ENCODE results near the gene VIPR2.
"Not testable (repeated sequence)": the region's sequence is repeated elsewhere in the genome, so short reads cannot be mapped to it uniquely, and the experiment has no call there.

The VIPR2 gene

GRCh38 chr7:159102681-159103381 is 41.8 kb downstream of the VIPR2 start:
- no peak for DNase-seq

DNA sequence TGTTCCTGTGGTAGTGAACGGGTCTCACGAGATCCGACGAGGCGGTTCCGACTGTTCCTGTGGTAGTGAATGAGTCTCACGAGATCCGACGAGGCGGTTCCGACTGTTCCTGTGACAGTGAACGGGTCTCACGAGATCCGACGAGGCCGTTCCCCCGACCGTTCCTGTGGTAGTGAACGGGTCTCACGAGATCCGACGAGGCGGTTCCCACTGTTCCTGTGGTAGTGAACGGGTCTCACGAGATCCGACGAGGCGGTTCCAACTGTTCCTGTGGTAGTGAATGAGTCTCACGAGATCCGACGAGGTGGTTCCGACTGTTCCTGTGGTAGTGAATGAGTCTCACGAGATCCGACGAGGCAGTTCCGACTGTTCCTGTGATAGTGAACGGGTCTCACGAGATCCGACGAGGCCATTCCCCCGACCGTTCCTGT is 43.0 kb downstream of the VIPR2 start:
- DNase-seq: not testable (repeated sequence)

GRCh38 chr7:159101083-159101395 is 43.6 kb downstream of the VIPR2 start:
- DNase-seq: not testable (repeated sequence)

- DNase-seq: not testable (repeated sequence)
Observed at GRCh38 chr7:159100281-159101082, 44.2 kb downstream of the VIPR2 start.

- DNase-seq: no peak
Observed at GRCh38 chr7:159099711-159100231, 44.9 kb downstream of the VIPR2 start.

DNA sequence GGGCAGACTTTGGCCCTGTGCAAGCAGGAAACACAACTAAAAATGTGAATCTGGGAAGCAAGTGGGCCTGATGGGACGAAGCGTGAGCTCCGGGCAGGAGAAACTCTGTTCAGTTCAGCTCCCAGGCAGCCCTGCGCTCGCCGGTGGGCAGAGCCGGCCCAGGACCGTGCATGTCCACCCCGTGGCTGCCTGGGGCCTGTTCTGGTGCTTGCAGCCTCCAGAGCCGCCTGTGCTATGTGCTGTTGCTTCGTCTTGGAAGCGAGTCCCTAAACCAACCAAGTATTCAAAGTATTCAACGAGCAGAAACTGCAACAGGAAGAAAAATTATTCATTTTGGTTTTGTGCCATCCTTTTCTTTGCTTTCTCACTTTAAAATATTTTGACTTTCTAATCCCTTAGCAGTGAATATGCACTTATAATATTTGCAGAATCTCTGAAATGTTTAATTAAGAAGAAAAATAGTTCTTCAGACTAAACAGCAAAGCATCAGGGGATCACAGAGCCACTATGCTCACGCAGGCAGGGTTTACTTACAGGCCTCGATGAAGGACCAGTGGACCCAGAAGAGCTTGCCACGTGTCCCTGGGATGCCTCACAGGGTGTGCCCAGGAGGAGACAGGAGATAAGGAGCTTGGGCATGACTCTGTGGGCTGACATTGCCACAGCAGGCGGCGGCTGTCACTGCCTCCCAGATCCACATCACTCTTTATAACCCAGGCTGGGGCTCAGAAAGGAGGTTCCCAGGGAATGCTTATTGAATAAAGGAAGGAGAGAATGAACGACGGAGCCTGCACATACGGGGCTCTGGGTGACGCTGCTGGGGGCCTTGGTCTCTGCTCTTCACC is 45.6 kb downstream of the VIPR2 start:
- DNase-seq: no peak

GRCh38 chr7:159098424-159098786 is 46.3 kb downstream of the VIPR2 start:
- no peak for DNase-seq

GRCh38 chr7:159097661-159098423 is 46.8 kb downstream of the VIPR2 start:
- no peak for DNase-seq

GRCh38 chr7:159096736-159097581 is 47.7 kb downstream of the VIPR2 start:
- no peak for DNase-seq

DNA sequence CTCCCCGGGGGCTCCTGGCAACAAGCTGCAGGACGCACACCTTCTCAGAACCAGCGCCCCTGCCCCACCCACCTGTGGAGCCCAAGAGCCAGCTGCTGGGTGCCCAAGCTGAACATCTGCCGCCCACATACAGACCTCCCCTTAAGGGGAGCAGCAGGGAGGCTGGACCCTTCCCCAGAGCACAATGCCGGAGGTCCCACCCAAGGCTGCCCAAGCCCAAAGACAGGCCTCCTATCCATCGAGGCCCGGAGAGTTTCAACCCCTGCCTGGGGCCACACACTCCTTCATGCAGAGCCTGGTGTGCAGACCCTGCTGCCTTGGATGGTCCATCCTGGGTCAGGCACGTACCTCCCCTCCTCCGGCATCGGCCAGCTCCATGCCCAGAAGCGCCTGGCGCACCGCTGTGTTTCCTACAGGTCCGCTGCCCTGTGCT is 48.7 kb downstream of the VIPR2 start:
- DNase-seq: no peak

DNA sequence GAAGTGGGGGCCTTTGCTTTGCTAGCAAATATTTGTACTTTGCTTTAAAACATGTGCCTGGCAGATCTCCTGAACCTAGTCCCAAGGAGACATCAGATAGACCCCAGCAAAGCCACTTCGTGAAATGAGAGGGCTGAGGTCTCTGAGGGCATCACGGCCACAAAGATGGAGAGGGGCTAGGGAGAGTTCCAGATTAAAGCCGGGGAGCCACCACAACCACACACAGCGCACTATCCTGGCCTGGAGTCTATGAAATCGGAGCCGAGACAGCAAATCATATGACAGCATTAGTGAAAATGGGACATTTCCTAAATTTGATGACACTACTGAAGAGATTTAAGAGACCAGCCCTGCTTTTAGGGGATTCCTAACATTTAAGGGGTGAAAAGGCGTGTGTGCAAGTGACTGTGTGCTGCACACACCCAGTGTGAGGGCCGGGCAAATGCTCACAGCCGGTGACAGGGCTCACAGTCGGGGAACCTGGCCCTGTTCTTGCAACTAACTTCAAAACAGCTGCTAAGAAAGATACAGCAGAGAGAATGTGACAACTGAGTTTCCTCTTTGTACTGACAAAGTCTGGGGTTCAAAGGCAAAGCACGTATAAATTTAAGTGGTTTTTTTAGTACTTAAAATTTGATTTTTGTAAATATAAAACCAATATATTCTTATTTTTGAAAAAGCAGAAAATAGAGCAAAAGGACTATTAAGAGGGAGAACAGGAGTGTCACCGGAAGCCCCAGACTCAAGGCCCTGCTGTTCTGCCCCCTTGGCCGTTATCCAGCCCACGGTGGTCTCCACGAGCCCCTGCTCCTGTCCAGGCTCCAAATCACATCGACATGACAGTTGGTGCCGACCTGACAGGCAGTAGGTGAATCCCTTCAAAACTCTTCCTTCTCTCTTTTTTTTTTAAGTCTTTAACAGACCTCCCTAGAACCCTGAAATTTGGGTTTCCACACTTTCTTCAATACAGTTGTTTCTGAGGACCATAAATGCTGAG is 49.5 kb downstream of the VIPR2 start:
- no peak for DNase-seq

DNA sequence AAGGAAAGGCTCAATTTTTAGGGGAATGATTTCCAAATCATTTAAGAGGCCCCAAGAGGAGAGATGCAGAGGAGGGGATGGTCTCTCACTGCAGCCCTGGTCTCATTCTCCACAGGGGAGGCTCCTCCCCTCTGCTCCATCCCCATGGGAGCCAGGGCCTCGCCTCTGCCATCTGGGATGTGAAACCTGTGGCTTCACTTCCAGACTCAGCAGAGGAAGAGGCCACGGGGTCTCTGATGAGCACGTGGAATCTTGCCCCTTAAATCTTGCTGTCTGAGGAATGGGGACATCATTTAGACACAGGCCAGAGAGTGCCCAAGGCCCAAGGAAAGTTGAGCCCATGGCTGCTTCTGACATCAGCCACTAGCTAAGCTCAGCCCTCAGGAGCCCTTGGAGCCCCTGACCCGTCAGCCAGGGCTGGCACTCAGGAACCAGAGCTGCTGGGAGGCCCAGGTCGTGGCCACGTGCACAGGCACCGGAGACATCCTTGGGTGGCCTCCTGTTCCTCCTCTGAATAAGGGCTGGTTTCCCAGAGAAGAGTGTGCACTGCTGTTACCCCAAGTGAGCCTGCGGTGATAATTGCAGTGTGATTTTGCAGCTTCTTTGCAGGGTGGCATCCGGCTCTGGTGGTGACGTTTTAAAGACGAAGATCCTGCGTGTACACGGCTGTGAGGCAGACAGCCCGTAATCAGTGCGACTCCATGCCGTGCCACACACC is 50.5 kb downstream of the VIPR2 start:
- no peak for DNase-seq

DNA sequence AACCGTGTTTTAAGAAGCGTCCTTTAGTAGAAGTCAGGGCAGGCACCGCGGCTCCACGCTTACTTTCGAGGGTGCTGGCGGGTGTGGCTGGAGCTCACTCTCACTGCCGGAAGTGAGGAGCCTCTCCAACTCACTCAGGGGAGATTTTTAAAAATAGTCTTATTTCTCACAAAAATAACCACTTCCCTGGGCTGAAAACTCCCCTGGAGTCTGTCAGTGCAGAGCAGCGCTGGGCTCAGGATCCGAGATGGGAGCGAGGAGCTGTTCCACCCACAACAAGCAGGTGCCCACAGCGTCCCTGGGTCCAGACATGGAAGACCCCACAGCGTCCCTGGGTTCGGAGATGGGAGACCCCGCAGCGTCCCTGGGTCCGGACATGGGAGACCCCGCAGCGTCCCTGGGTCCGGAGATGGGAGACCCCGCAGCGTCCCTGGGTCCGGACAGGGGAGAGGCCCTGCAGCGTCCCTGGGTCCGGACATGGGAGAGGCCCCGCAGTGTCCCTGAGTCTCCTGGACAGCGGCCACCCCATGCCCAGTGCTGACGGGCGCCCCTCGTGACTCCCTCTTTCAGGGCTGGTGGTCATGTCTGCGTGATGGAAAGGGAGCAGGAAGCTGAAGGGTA is 51.2 kb downstream of the VIPR2 start:
- no peak for DNase-seq

- DNase-seq: no peak
Observed at GRCh38 chr7:159092701-159093121, 52.0 kb downstream of the VIPR2 start.

DNA sequence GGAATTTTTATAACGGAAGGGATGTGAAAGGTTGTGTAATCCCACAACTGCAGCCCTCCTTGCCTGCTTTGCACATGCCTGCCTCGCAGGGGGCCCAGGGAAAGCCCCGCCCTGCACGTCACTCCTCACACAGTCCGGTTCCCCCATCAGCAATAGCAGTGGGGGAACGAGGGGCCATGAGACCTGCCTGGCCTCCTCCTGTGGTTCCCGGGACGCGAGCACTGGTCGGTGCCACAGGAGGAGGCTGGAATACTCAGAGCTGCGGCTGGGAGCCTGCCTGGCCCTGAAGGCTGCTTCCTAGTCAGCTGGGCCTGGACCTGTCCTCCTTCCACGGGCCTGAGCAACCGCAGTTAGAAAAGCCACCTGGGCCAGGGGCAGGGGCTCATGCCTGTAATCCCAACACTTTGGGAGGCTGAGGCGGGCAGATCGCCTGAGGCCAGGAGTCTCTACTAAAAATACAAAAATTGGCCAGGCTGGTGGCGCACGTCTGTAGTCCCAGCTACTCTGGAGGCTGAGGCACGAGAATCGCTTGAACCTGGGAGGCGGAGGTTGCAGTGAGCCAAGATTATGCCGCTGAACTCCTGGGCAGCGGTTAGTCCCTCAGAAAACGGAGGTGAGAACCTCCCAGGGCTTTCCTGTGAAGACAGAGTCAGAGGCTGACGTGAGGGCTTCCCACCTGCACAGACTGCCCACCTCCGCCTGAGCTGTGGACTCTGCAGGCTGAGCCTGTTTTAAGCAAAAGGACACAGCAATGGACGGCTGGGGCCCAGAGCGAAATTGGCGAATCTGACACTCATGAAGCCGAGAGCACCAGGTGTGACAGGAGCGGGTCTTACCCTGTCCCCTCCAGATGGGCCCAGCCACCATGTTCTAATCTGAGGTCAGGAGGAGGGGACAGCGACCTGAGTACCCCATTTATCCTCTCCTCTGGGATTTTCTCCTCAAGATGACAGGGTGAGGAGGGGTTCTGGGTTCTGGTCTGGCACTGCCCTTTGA is 52.9 kb downstream of the VIPR2 start:
- no peak for DNase-seq

DNA sequence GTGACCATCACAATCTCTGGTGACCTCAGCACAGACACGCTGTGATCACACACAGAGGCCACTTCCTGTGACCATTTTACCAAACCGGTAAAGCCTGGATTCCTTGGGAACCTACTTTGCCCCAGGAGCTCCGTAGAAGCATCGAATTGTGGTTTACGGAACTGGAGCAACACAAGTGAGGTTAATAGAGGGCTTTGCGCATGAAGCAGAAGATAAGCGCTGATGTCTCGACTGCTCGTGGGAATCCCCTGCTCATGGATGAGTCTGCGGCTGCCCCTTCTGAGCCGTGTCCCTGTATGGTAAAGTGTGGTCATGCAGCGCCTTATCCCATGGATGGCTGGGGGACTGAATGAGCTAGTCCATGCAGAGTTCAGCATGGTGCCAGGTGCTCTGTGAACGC is 53.6 kb downstream of the VIPR2 start:
- no peak for DNase-seq

DNA sequence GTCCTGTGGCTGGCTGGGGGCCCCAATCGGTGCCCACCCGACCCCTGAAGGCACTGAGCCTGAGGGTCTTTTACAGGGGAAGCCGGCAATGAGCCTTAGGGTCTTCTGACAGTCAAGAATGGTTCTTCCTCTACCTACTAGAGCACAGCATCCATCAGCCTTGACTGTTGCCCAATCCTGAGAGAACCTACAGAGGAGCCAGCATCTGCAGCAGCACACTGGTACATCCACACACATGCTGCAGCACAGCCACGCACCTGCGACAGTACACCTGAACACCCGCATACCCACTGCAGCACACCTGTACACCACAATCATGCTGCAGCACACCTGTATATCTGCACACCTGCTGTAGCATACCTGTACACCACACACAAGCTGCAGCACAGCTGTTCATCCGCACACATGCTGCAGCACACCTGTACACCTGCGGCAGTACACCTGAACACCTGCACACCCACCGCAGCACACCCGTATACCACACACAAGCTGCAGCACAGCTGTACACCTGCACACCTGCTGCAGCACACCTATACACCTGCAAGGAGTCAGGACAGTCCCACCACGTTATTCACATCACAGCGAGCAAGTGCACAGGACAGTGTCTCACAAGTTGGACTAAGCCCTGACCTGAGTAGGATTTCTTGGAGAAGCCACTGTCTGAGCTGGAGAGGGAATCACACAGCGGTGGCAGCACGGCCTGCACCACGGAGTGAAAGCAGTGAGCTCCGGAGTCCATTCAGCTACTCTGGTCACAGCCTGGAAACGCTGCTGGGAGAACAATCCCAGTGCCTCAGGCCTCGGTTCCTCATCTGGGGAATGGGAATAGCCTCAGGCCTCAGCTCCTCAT is 56.4 kb downstream of the VIPR2 start:
- DNase-seq: no peak

All from T1000 (cell line).